SKM-1 (cell line): ENCODE measurements around the gene LTB4R2.
"Not testable (repeated sequence)": the region's sequence is repeated elsewhere in the genome, so short reads cannot be mapped to it uniquely, and the experiment has no call there.

Source experiments
- DNase-seq: peaks from one replicate; lab custom pipeline; 2025; ENCODE audit not compliant: unreplicated experiment; lab: John Stamatoyannopoulos, UW

LTB4R2 gene

GRCh38 chr14:24338843-24339242, 28.9 kb downstream of the LTB4R2 start:
- no peak for DNase-seq

GRCh38 chr14:24339284-24340151, 29.6 kb downstream of the LTB4R2 start, which contains the start of gene RIPK3:
Gene RIPK3 (minus strand): TSS chr14:24339991. CDS start chr14:24339826, 165 bp downstream.
- DNase-seq = peak; percentile 25

- no peak for DNase-seq
Measured at GRCh38 chr14:24340606-24341005, 30.7 kb downstream of the LTB4R2 start.

- DNase-seq = no peak
Measured at GRCh38 chr14:24342889-24343288, 32.9 kb downstream of the LTB4R2 start.

- DNase-seq = no peak
Measured at GRCh38 chr14:24343795-24344660, 34.1 kb downstream of the LTB4R2 start.

- DNase-seq = no peak
Measured at GRCh38 chr14:24347134-24347533, 37.2 kb downstream of the LTB4R2 start.

- no peak for DNase-seq
Measured at GRCh38 chr14:24348186-24348585, 38.2 kb downstream of the LTB4R2 start.

GRCh38 chr14:24349742-24350141, 39.8 kb downstream of the LTB4R2 start:
- no peak for DNase-seq

GRCh38 chr14:24351517-24351916, 41.6 kb downstream of the LTB4R2 start:
- DNase-seq = no peak

GRCh38 chr14:24353559-24354481, 43.9 kb downstream of the LTB4R2 start:
- no peak for DNase-seq

- not testable (repeated sequence) for DNase-seq
Measured at GRCh38 chr14:24354482-24354825, 44.5 kb downstream of the LTB4R2 start.

GRCh38 chr14:24355009-24355408, 45.1 kb downstream of the LTB4R2 start:
- no peak for DNase-seq

- DNase-seq = no peak
Measured at GRCh38 chr14:24356208-24356607, 46.3 kb downstream of the LTB4R2 start.

GRCh38 chr14:24360281-24360680, 50.3 kb downstream of the LTB4R2 start:
- no peak for DNase-seq

GRCh38 chr14:24361326-24361725, 51.4 kb downstream of the LTB4R2 start:
- DNase-seq = no peak
